Esophagus squamous epithelium (tissue), 5 donors: Measurements from ENCODE around the gene SSC4D. TPM values are rescaled to one million over a fixed set of nuclear protein-coding genes. Genes with fewer than 3 reads are reported as not detected.
A peak's percentile ranks its signal among the peaks of the same experiment; 100 is the strongest.
"Not testable (repeated sequence)": the region's sequence is repeated elsewhere in the genome, so short reads cannot be mapped to it uniquely, and the experiment has no call there.

Experiments used
- DNase-seq: peaks from one replicate; lab custom pipeline; 2025; lab: John Stamatoyannopoulos, UW
- H3K27ac ChIP-seq, 4 donors: fragments of 200-600 bp; sonication (generic); one replicate each; pipeline ENCODE4 v1.5.1; 2016 to 2019; ENCODE audit warnings: mild to moderate bottlenecking in 1 of 4
- H3K27me3 ChIP-seq, 4 donors: fragments of 200-600 bp; sonication (generic); 1 replicate in 3 of 4; 2 replicates in 1 of 4; pipeline versions ENCODE4 v1.5.1 to v1.6.0; 2017 to 2021; ENCODE audit warnings: antibody characterized with exemption in 1 of 4
- H3K36me3 ChIP-seq, 3 donors: fragments of 200-600 bp; sonication (generic); one replicate each; pipeline ENCODE4 v1.5.1; 2016 to 2019
- H3K4me1 ChIP-seq, 3 donors: fragments of 200-600 bp; sonication (generic); one replicate each; pipeline ENCODE4 v1.5.1; 2017 to 2019
- H3K4me3 ChIP-seq, 4 donors: fragments of 200-600 bp; sonication (generic); 1 replicate in 3 of 4; 2 replicates in 1 of 4; pipeline ENCODE4 v1.5.1; 2016 to 2019; ENCODE audit warnings: mild to moderate bottlenecking in 2 of 4, moderate library complexity in 1 of 4
- H3K9me3 ChIP-seq, 3 donors: fragments of 200-600 bp; sonication (generic); one replicate each; pipeline ENCODE4 v1.5.1; 2016 to 2019
- POLR2A ChIP-seq, 4 donors: fragments of 450-650 bp; IDR thresholded peaks; one replicate each; pipeline ENCODE4 v1.6.1; 2017; ENCODE audit warnings: antibody characterized with exemption in 4 of 4, mild to moderate bottlenecking in 4 of 4, moderate library complexity in 3 of 4
- WGBS, 2 donors: methylation state at CpG; one replicate each; pipeline ENCODE4 v1.1.5; 2018; 5-methylcytosine and 5-hydroxymethylcytosine counted together
- intact Hi-C: fragments of 100-400 bp; cut with DNase I; formaldehyde crosslinking; loops from one replicate; pipeline ENCODE4 v1.15.0; 2022
- total RNA-seq, 4 donors: library from RNA; depleted of rRNA; stranded (reverse); fragments of >200 nt; gene quantifications; one replicate each; pipeline ENCODE4 v1.1.0, GENCODE V29; 2016
- TF ChIP-seq, protein P1 (sequence below), 6 experiments: fragments of 450-650 bp in 4 of 6; fragments of 200-600 bp in 2 of 6; sonication (generic) in 2 of 6; IDR thresholded peaks; one replicate each; pipeline ENCODE4 v1.5.1; 2016 to 2019; ENCODE audit warnings: antibody characterized with exemption in 6 of 6, mild to moderate bottlenecking in 4 of 6, moderate library complexity in 4 of 6
- donor health status: DM: yes; HTN: yes; CAD: no.

SSC4D gene
- total RNA-seq, 4 donors from 2014 or later: 0.48 TPM; not detected in 3

GRCh38 chr7:76423666-76424412, 14.3 kb upstream of the SSC4D start:
- intact Hi-C loops: no loop called here
- Histone ChIP-seq H3K4me3 (no peak overlapping the region), H3K9me3 (no peaks in the 10 kb centered on the region), H3K27me3 (no peaks in the 10 kb centered on the region), H3K4me1 (peaks cover 0 to 18% (median 7%) of the 10 kb centered on the region in 3 donors), H3K36me3 (no peaks in the 10 kb centered on the region), H3K27ac (peak overlapping the region in 3 of 4 donors; percentile 12 to 54 (median 39))
- no peak for TF ChIP-seq POLR2A (IDR thresholded peaks at IDR 0.05)
- TF ChIP-seq, protein P1, sequence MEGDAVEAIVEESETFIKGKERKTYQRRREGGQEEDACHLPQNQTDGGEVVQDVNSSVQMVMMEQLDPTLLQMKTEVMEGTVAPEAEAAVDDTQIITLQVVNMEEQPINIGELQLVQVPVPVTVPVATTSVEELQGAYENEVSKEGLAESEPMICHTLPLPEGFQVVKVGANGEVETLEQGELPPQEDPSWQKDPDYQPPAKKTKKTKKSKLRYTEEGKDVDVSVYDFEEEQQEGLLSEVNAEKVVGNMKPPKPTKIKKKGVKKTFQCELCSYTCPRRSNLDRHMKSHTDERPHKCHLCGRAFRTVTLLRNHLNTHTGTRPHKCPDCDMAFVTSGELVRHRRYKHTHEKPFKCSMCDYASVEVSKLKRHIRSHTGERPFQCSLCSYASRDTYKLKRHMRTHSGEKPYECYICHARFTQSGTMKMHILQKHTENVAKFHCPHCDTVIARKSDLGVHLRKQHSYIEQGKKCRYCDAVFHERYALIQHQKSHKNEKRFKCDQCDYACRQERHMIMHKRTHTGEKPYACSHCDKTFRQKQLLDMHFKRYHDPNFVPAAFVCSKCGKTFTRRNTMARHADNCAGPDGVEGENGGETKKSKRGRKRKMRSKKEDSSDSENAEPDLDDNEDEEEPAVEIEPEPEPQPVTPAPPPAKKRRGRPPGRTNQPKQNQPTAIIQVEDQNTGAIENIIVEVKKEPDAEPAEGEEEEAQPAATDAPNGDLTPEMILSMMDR (IDR thresholded peaks at IDR 0.05): no peak
- DNase-seq: no peak
- 44 to 50% methylated on average over 10 to 12 of the region's 15 CpGs for WGBS, 2 donors

- 28 to 54% methylated on average over 3 to 6 of the region's 6 CpGs for WGBS, 2 donors
- H3K27me3 ChIP-seq, H3K4me3 ChIP-seq, H3K27ac ChIP-seq, DNase-seq, H3K36me3 ChIP-seq, intact Hi-C loops, H3K9me3 ChIP-seq: not testable (repeated sequence)
- H3K4me1 ChIP-seq: peaks cover 0 to 18% (median 7%) of the 10 kb centered on the region in 3 donors
Measured at GRCh38 chr7:76421097-76421496, 11.6 kb upstream of the SSC4D start.

DNA sequence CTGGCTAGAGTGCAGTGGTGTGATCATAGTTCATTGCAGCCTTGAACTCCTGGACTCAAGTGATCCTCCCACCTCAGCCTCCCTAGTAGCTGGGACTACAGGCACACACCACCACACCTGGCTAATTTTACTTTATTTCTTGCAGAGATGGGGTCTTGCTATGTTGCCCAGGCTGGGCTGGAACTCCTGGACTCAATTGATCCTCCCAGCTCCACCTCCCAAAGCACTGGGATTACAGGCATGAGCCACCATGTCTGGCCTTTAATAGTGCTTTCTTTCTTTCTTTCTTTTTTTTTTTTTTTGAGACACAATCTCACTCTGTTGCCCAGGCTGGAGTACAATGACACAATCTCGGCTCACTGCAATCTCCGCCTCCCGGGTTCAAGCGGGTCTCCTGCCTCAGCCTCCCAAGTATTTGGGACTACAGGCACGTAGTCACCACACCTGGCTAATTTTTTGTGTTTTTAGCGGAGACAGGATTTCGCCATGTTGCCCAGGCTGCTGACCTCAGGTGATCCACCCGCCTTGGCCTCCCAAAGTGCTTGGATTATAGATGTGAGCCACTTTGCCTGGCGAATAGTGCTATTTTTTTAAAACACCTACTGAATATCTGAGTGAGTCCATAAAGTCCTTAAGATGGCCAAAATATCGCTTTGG, 8.3 kb upstream of the SSC4D start:
- H3K36me3 ChIP-seq, H3K4me3 ChIP-seq, H3K27ac ChIP-seq, H3K4me1 ChIP-seq, H3K9me3 ChIP-seq, intact Hi-C loops, DNase-seq, H3K27me3 ChIP-seq: not testable (repeated sequence)
- 93 to 95% methylated on average over 8 to 10 of the region's 10 CpGs for WGBS, 2 donors

GRCh38 chr7:76412249-76412648, 2.8 kb upstream of the SSC4D start:
- intact Hi-C loops: no loop called here
- Histone ChIP-seq H3K36me3 (no peaks in the 10 kb centered on the region), H3K9me3 (no peaks in the 10 kb centered on the region), H3K27ac (no peak overlapping the region), H3K27me3 (no peaks in the 10 kb centered on the region), H3K4me3 (no peak overlapping the region), H3K4me1 (no peaks in the 10 kb centered on the region)
- DNase-seq: no peak
- TF ChIP-seq, protein P1 (IDR thresholded peaks at IDR 0.05): no peak
- no peak for TF ChIP-seq POLR2A (IDR thresholded peaks at IDR 0.05)
- 72 to 82% methylated on average over 5 of the region's 5 CpGs for WGBS, 2 donors

DNA sequence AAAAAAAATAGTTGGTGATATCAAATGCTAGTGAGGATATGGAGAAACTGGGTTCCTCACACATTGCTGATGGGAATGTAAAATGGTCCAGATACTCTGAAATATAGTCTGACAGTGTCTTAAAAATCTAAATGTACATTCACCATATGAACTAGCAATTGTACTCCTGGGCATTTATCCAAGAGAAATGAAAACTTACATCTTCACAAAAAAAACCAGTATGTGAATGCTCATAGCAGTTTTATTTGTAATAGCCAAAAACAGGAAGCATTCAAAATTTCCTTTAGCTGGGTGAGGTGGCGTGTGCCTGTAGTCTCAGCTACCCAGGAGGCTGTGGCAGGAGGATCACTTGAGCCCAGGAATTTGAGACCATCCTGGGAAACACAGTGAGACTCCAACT, 2.1 kb upstream of the SSC4D start:
- H3K4me1 ChIP-seq: no peaks in the 10 kb centered on the region
- no peaks in the 10 kb centered on the region for H3K9me3 ChIP-seq
- WGBS, 2 donors: 44 to 65% methylated on average over 1 of the region's 1 CpG
- no peak for TF ChIP-seq POLR2A (IDR thresholded peaks at IDR 0.05)
- TF ChIP-seq, protein P1 (IDR thresholded peaks at IDR 0.05): no peak
- no peaks in the 10 kb centered on the region for H3K36me3 ChIP-seq
- DNase-seq: no peak
- no peak overlapping the region for H3K4me3 ChIP-seq
- H3K27me3 ChIP-seq: no peaks in the 10 kb centered on the region
- intact Hi-C loops: no loop called here
- no peak overlapping the region for H3K27ac ChIP-seq

- no peaks in the 10 kb centered on the region for H3K4me1 ChIP-seq
- H3K9me3 ChIP-seq: no peaks in the 10 kb centered on the region
- H3K27ac ChIP-seq: no peak overlapping the region
- TF ChIP-seq, protein P1 (IDR thresholded peaks at IDR 0.05): no peak
- no peak for TF ChIP-seq POLR2A (IDR thresholded peaks at IDR 0.05)
- intact Hi-C loops: no loop called here
- no peak for DNase-seq
- no peaks in the 10 kb centered on the region for H3K36me3 ChIP-seq
- H3K4me3 ChIP-seq: no peak overlapping the region
- no peaks in the 10 kb centered on the region for H3K27me3 ChIP-seq
Measured at GRCh38 chr7:76408121-76408560, 1.4 kb downstream of the SSC4D start.
